ENCODE results near the gene EEF1AKMT4. TPM values are rescaled to one million over a fixed set of nuclear protein-coding genes. Genes with fewer than 3 reads are reported as not detected.

The EEF1AKMT4 gene
- total RNA-seq, 1 experiment from 2014 or later: 8.1 TPM

- peaks cover 32% of the 10 kb centered on the region for H3K27me3 Mint-ChIP-seq (ENCODE audit: low read depth)
- no peak overlapping the region for H4K8ac ChIP-seq (replicated peaks; ENCODE audit: insufficient read length, low read depth, low read length)
- no peak overlapping the region for H3K27ac ChIP-seq (ENCODE audit: insufficient read length, low read depth, low read length)
- H3K27ac Mint-ChIP-seq: no peak overlapping the region
- no peak overlapping the region for H4K5ac ChIP-seq (ENCODE audit: insufficient read length, low read depth, low read length)
- no peak overlapping the region for H2BK12ac ChIP-seq (ENCODE audit: insufficient read length, low read depth, low read length)
- no peak overlapping the region for H2BK120ac ChIP-seq (ENCODE audit: low read depth, low read length, poor library complexity, severe bottlenecking)
- H2BK20ac ChIP-seq (ENCODE audit: low read depth, low read length, poor library complexity, severe bottlenecking): no peak overlapping the region
- H3K79me2 ChIP-seq (ENCODE audit: insufficient read depth, low read length): no peaks in the 10 kb centered on the region
- H3K23me2 ChIP-seq (ENCODE audit: insufficient read length, low read depth, low read length, poor library complexity, severe bottlenecking): peaks cover 5% of the 10 kb centered on the region
- no peaks in the 10 kb centered on the region; a peak in 1 of 7 replicates for H3K36me3 Mint-ChIP-seq (ENCODE audit: insufficient read depth in 1 of 3, low read depth in 3 of 3)
- H3K23ac ChIP-seq (ENCODE audit: insufficient read length, low read depth, low read length): no peak overlapping the region
- H4K20me1 ChIP-seq (ENCODE audit: control insufficient read depth, insufficient read depth, insufficient read length): no peaks in the 10 kb centered on the region
- H3K4ac ChIP-seq (ENCODE audit: low read depth, low read length): no peak overlapping the region
- TF ChIP-seq, protein P1, sequence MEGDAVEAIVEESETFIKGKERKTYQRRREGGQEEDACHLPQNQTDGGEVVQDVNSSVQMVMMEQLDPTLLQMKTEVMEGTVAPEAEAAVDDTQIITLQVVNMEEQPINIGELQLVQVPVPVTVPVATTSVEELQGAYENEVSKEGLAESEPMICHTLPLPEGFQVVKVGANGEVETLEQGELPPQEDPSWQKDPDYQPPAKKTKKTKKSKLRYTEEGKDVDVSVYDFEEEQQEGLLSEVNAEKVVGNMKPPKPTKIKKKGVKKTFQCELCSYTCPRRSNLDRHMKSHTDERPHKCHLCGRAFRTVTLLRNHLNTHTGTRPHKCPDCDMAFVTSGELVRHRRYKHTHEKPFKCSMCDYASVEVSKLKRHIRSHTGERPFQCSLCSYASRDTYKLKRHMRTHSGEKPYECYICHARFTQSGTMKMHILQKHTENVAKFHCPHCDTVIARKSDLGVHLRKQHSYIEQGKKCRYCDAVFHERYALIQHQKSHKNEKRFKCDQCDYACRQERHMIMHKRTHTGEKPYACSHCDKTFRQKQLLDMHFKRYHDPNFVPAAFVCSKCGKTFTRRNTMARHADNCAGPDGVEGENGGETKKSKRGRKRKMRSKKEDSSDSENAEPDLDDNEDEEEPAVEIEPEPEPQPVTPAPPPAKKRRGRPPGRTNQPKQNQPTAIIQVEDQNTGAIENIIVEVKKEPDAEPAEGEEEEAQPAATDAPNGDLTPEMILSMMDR (conservative IDR thresholded peaks at IDR 0.05): no peak
- H3K9me3 ChIP-seq (ENCODE audit: control insufficient read depth, low read depth, low read length): no peaks in the 10 kb centered on the region
- H2AK5ac ChIP-seq (ENCODE audit: insufficient read length, low read length): no peak overlapping the region
- no peak overlapping the region for H2BK15ac ChIP-seq (ENCODE audit: low read depth, low read length)
- no peaks in the 10 kb centered on the region for H3K79me1 ChIP-seq (ENCODE audit: insufficient read depth, low read depth, low read length, poor library complexity, severe bottlenecking)
- H3K9me3 Mint-ChIP-seq: no peaks in the 10 kb centered on the region
- no peak overlapping the region for H3K4me3 Mint-ChIP-seq
- H3K27me3 ChIP-seq (ENCODE audit: insufficient read depth, low read length): peaks cover 19% of the 10 kb centered on the region
- H4K91ac ChIP-seq (ENCODE audit: insufficient read length, low read depth, low read length): no peak overlapping the region
- H2BK5ac ChIP-seq (ENCODE audit: insufficient read length, low read length): no peak overlapping the region
- H3K14ac ChIP-seq (ENCODE audit: insufficient read depth, low read length): no peak overlapping the region
- WGBS (ENCODE audit: extremely low coverage, insufficient read length, low lambda C conversion rate): no CpG with 5 or more reads among the region's 4 CpGs
- H3K4me1 ChIP-seq (ENCODE audit: insufficient read depth, low read length): no peaks in the 10 kb centered on the region
- DNase-seq: no peak
- peaks cover 0 to 8% of the 10 kb centered on the region in 2 experiments; a peak in 3 of 4 replicates for H3K4me1 Mint-ChIP-seq
- H3K4me2 ChIP-seq (ENCODE audit: insufficient read depth, insufficient read length, low read length): no peak overlapping the region
- no peak overlapping the region for H2AFZ ChIP-seq (ENCODE audit: low read length)
- H3K56ac ChIP-seq (ENCODE audit: insufficient read length, low read depth, low read length): no peak overlapping the region
- no peak overlapping the region for H3T11ph ChIP-seq (ENCODE audit: low read length)
- H3K18ac ChIP-seq (ENCODE audit: insufficient read length, low read depth, low read length): no peak overlapping the region
- H3K9ac ChIP-seq (ENCODE audit: extremely low read depth, insufficient read length, low read length): no peak overlapping the region
These were observed 14.0 kb upstream of the EEF1AKMT4 start for GRCh38 chr3:184235381-184236032.
